Measurements from ENCODE around the gene RARB.

Gene RARB

DNA sequence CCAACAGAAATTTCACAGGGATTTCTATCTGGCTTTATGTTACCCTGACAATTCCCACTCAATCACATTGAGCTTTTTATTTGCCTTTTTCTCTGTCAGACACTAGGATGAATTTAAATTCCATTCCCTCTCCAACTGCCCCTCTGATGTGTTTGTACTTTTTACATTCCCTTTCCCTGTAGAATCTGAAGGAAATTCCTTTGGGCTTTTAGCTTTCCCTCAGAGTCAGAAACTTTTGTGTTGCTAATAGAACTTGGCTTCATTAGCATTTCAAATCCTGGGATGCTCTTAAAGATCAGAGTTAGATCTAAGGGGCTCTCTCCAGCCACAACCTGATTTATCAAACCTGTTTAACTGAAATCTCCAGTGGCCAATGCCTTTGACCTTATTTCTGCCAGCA is 7.9 kb upstream of the RARB start:
- TF ChIP-seq, protein P1, sequence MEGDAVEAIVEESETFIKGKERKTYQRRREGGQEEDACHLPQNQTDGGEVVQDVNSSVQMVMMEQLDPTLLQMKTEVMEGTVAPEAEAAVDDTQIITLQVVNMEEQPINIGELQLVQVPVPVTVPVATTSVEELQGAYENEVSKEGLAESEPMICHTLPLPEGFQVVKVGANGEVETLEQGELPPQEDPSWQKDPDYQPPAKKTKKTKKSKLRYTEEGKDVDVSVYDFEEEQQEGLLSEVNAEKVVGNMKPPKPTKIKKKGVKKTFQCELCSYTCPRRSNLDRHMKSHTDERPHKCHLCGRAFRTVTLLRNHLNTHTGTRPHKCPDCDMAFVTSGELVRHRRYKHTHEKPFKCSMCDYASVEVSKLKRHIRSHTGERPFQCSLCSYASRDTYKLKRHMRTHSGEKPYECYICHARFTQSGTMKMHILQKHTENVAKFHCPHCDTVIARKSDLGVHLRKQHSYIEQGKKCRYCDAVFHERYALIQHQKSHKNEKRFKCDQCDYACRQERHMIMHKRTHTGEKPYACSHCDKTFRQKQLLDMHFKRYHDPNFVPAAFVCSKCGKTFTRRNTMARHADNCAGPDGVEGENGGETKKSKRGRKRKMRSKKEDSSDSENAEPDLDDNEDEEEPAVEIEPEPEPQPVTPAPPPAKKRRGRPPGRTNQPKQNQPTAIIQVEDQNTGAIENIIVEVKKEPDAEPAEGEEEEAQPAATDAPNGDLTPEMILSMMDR (IDR thresholded peaks at IDR 0.05; ENCODE audit: low read depth, low read length), result no peak
- in situ Hi-C loops (cut with HindIII; ENCODE audit: low sequenced_read_pairs), result no loop called here
- no peak overlapping the region for H3K4me3 ChIP-seq (ENCODE audit: low read depth, low read length)
- no peak for DNase-seq (ENCODE audit: low read depth, low spot score)

DNA sequence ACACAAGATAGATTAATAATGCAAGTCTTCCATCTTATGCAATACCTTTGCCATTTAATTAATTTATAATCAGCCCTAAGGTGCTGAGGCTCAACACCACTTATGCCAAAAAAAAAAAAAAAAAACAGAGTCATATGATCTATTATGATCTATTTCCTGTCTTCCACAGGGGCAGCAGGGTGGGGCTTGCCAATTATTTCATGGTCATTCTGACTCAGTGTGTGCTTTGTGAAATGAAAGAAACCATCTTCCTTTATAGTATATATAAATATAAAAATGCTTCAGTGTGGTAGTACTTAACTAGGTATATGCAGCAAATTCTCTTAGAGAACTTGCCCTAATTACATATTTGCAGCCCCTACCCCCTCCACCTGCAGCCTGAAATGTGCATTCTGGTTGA is 7.2 kb upstream of the RARB start:
- in situ Hi-C loops (cut with HindIII; ENCODE audit: low sequenced_read_pairs), result no loop called here
- TF ChIP-seq, protein P1 (IDR thresholded peaks at IDR 0.05; ENCODE audit: low read depth, low read length), result no peak
- no peak overlapping the region for H3K4me3 ChIP-seq (ENCODE audit: low read depth, low read length)
- no peak for DNase-seq (ENCODE audit: low read depth, low spot score)

DNA sequence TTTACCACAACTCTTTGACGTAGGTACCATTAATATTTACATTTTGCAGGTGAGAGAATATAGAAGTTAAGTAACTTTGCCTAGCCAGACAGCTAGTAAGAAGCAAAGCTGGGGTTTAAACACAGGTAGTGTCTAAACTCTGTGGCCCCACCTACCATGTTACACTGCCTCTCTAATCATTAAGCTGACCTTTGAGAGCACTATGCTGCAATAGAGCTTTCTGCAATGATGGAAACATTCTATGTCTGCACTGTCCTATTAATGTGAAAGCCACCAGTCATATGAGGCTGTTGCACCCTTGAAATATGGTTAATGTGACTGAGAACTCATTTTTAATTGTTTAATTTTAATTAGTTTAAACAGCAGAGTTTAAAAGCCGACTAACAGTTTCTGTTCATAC is 6.3 kb upstream of the RARB start:
- TF ChIP-seq, protein P1 (IDR thresholded peaks at IDR 0.05; ENCODE audit: low read depth, low read length), result no peak
- no peak for DNase-seq (ENCODE audit: low read depth, low spot score)
- in situ Hi-C loops (cut with HindIII; ENCODE audit: low sequenced_read_pairs), result no loop called here
- H3K4me3 ChIP-seq (ENCODE audit: low read depth, low read length), result no peak overlapping the region

DNA sequence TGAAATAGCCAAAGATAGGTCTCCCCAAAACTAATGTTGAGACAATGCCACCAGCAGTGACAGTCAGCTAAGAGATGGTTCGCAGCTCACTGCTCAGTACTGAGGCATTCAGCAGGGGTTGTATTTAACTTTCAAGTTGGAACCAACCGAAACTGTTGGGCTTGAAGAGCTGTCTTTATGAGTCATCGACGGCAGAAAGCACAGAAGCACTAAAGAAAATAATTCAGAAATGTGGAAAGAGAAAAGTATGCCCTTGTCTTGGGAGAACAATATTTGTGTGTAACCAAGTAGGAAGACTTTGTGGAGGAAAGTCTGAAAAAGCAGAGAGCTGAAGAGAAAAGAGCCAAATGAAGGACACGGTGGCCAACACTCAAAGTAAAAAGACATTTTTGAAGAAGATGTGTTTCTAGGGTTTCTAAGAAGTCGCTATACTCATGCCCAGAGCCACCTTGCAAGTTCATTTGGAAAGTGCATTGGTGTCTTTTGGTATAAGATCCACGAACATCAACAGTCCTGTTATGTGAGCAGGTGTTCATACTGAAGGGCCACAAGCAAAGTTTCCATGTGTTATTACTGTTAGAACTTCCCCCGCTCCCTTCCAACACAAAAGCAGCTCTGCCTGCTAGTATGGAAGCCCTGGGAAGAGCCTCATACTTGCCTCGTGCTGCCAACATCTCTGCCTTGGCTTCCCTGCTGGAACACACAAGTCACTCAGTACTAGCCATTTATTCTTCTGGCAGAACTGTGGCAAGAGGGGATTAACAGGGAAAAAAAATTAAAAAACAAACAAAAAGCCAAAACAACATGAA is 4.1 kb upstream of the RARB start:
- TF ChIP-seq, protein P1 (IDR thresholded peaks at IDR 0.05; ENCODE audit: low read depth, low read length), result no peak
- in situ Hi-C loops (cut with HindIII; ENCODE audit: low sequenced_read_pairs), result no loop called here
- no peak overlapping the region for H3K4me3 ChIP-seq (ENCODE audit: low read depth, low read length)
- DNase-seq (ENCODE audit: low read depth, low spot score), result peak; percentile 88

DNA sequence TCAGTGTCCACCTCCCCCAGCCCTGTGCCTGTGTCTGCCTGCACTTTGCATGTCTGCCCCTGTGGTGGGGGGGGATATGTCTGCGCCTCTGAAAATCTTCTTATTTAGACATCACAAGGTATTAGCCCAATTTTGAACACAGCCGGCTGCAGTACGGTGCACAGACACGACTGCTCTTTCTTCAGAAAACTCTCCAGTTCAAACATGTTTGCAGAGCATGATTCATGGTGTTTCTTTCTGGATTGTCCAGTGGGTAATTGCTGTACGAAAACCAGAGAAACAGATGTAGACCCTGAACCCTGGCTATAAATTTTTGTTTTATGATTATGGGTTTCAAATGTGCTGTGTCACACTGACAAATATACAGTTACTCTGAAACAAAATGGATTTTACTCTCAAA is 3.4 kb upstream of the RARB start:
- TF ChIP-seq, protein P1 (IDR thresholded peaks at IDR 0.05; ENCODE audit: low read depth, low read length), result no peak
- in situ Hi-C loops (cut with HindIII; ENCODE audit: low sequenced_read_pairs), result no loop called here
- DNase-seq (ENCODE audit: low read depth, low spot score), result peak; percentile 55
- H3K4me3 ChIP-seq (ENCODE audit: low read depth, low read length), result no peak overlapping the region

DNA sequence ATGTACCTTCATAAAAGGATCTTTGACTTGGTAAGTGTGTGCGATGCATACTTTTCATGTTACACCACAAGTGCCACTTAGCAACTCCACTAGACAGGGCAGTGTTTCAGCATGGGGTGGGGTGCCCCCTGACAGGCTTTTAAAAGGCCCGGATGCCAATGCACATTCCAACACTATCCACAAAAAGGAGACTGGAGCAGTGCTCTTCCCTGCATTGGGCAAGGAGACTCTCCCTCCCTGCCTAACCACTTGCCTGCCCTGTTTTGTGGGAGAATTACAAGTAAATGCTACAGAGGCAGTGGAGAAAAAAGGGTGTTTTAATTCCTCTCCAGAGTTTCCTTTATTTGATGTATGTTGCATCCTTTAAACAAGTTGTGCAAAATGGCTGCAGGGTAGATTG is 1.7 kb upstream of the RARB start:
- peak; percentile 47 for DNase-seq (ENCODE audit: low read depth, low spot score)
- in situ Hi-C loops (cut with HindIII; ENCODE audit: low sequenced_read_pairs), result no loop called here
- TF ChIP-seq, protein P1 (IDR thresholded peaks at IDR 0.05; ENCODE audit: low read depth, low read length), result no peak
- no peak overlapping the region for H3K4me3 ChIP-seq (ENCODE audit: low read depth, low read length)
